Fibroblast of peridontal ligament (primary cell): ENCODE results near the gene AASDH.
"Not testable (repeated sequence)": the region's sequence is repeated elsewhere in the genome, so short reads cannot be mapped to it uniquely, and the experiment has no call there.

Experiments used
- DNase-seq: peaks from one replicate; pipeline ENCODE4 v3.0.0-alpha.2; 2010; ENCODE audit errors: extremely low read depth

AASDH gene

GRCh38 chr4:56389558-56389957, 2.3 kb upstream of the AASDH start:
- no peak for DNase-seq

- peak; percentile 13 for DNase-seq
Observed at GRCh38 chr4:56388306-56388705, 1.0 kb upstream of the AASDH start.

- DNase-seq: no peak
Observed at GRCh38 chr4:56386091-56386490, 1.2 kb downstream of the AASDH start.

GRCh38 chr4:56375458-56375857, 11.8 kb downstream of the AASDH start:
- DNase-seq: no peak

- DNase-seq: no peak
Observed at GRCh38 chr4:56374956-56375355, 12.3 kb downstream of the AASDH start.

- DNase-seq: no peak
Observed at GRCh38 chr4:56372774-56373173, 14.5 kb downstream of the AASDH start.

- DNase-seq: no peak
Observed at GRCh38 chr4:56371426-56372220, 15.7 kb downstream of the AASDH start.

- no peak for DNase-seq
Observed at GRCh38 chr4:56370377-56370776, 16.9 kb downstream of the AASDH start.

- not testable (repeated sequence) for DNase-seq
Observed at GRCh38 chr4:56362981-56363380, 24.3 kb downstream of the AASDH start.

- peak; percentile 9 for DNase-seq
Observed at GRCh38 chr4:56360071-56360470, 27.2 kb downstream of the AASDH start.

- DNase-seq: no peak
Observed at GRCh38 chr4:56356650-56357049, 30.6 kb downstream of the AASDH start.

- DNase-seq: no peak
Observed at GRCh38 chr4:56348576-56348975, 38.7 kb downstream of the AASDH start.

GRCh38 chr4:56345458-56345857, 41.8 kb downstream of the AASDH start:
- DNase-seq: no peak

- no peak for DNase-seq
Observed at GRCh38 chr4:56342746-56343145, 44.5 kb downstream of the AASDH start.

- no peak for DNase-seq
Observed at GRCh38 chr4:56330691-56331090, 56.6 kb downstream of the AASDH start.

GRCh38 chr4:56326363-56326762, 60.9 kb downstream of the AASDH start:
- no peak for DNase-seq

- no peak for DNase-seq
Observed at GRCh38 chr4:56324011-56324610, 63.2 kb downstream of the AASDH start.

GRCh38 chr4:56323327-56323726, 64.0 kb downstream of the AASDH start:
- DNase-seq: peak; percentile 40

- no peak for DNase-seq
Observed at GRCh38 chr4:56321251-56321650, 66.0 kb downstream of the AASDH start.

GRCh38 chr4:56320293-56320692, 67.0 kb downstream of the AASDH start:
- no peak for DNase-seq

GRCh38 chr4:56318555-56318954, 68.7 kb downstream of the AASDH start:
- DNase-seq: no peak

- no peak for DNase-seq
Observed at GRCh38 chr4:56317749-56318148, 69.5 kb downstream of the AASDH start.

- DNase-seq: no peak
Observed at GRCh38 chr4:56316011-56316650, 71.2 kb downstream of the AASDH start.
